Activated naive CD8-positive, alpha-beta T cell (primary cell): Measurements from ENCODE around the gene WIPF1.

Source experiments
- H3K27ac Mint-ChIP-seq: one replicate; pipeline ENCODE4 v1.8.0; 2021; ENCODE audit warnings: mixed read lengths
- H3K27me3 Mint-ChIP-seq: one replicate; pipeline ENCODE4 v1.8.0; 2021; ENCODE audit warnings: mixed read lengths
- H3K36me3 Mint-ChIP-seq: one replicate; pipeline ENCODE4 v1.8.0; 2021; ENCODE audit warnings: mixed read lengths
- H3K4me1 Mint-ChIP-seq: one replicate; pipeline ENCODE4 v1.8.0; 2021; ENCODE audit warnings: low read depth, mixed read lengths
- H3K4me3 Mint-ChIP-seq: one replicate; pipeline ENCODE4 v1.8.0; 2021; ENCODE audit warnings: mild to moderate bottlenecking, mixed read lengths
- H3K9me3 Mint-ChIP-seq: one replicate; pipeline ENCODE4 v1.8.0; 2021; ENCODE audit warnings: low read depth, mixed read lengths

WIPF1 gene

GRCh38 chr2:174597345-174598047 is at the start of gene WIPF1:
TSS of gene WIPF1 (minus strand) at chr2:174597804. CDS start at chr2:174585573, 12,231 bp downstream.
- H3K27ac Mint-ChIP-seq, result peak within 1 kb of the TSS; percentile 97
- peaks cover 77% of the 10 kb centered on the region for H3K4me1 Mint-ChIP-seq
- H3K27me3 Mint-ChIP-seq, result no peaks in the 10 kb centered on the region
- peaks cover 8% of the 10 kb centered on the region for H3K36me3 Mint-ChIP-seq
- no peaks in the 10 kb centered on the region for H3K9me3 Mint-ChIP-seq
- H3K4me3 Mint-ChIP-seq, result peak within 1 kb of the TSS; percentile 92

GRCh38 chr2:174645296-174645695 is 47.7 kb upstream of the WIPF1 start:
- H3K4me3 Mint-ChIP-seq, result no peak overlapping the region
- peaks cover 13% of the 10 kb centered on the region for H3K4me1 Mint-ChIP-seq
- peaks cover 4% of the 10 kb centered on the region for H3K9me3 Mint-ChIP-seq
- H3K36me3 Mint-ChIP-seq, result peaks cover 22% of the 10 kb centered on the region
- H3K27ac Mint-ChIP-seq, result no peak overlapping the region
- H3K27me3 Mint-ChIP-seq, result no peaks in the 10 kb centered on the region

- Mint-ChIP-seq H3K4me1 (peaks cover 17% of the 10 kb centered on the region), H3K27me3 (no peaks in the 10 kb centered on the region), H3K9me3 (peaks cover 4% of the 10 kb centered on the region), H3K27ac (no peak overlapping the region), H3K4me3 (no peak overlapping the region), H3K36me3 (peaks cover 19% of the 10 kb centered on the region)
These were observed 46.8 kb upstream of the WIPF1 start for GRCh38 chr2:174644406-174644805.

DNA sequence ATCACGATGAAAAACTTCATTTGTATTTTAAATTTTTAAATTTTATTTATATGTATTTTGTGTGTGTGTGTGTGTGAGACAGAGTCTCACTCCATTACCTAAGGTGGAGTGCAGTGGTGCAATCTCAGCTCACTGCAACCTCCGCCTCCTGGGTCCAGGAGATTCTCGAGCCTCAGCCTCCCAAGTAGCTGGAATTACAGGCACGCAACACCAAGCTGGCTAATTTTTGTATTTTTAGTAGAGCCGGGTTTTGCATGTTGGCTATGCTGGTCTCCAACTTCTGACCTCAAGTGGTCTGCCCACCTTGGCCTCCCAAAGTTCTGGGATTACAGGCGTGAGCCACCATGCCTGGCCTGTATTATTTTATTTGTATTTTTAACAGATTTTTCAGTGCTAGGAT is 45.8 kb upstream of the WIPF1 start:
- H3K4me1 Mint-ChIP-seq, result peaks cover 24% of the 10 kb centered on the region
- no peak overlapping the region for H3K4me3 Mint-ChIP-seq
- peaks cover 14% of the 10 kb centered on the region for H3K36me3 Mint-ChIP-seq
- no peaks in the 10 kb centered on the region for H3K27me3 Mint-ChIP-seq
- no peak overlapping the region for H3K27ac Mint-ChIP-seq
- H3K9me3 Mint-ChIP-seq, result peaks cover 4% of the 10 kb centered on the region

GRCh38 chr2:174641168-174641567 is 43.6 kb upstream of the WIPF1 start:
- H3K4me3 Mint-ChIP-seq, result no peak overlapping the region
- H3K36me3 Mint-ChIP-seq, result peaks cover 12% of the 10 kb centered on the region
- H3K27me3 Mint-ChIP-seq, result no peaks in the 10 kb centered on the region
- H3K4me1 Mint-ChIP-seq, result peaks cover 32% of the 10 kb centered on the region
- H3K9me3 Mint-ChIP-seq, result peaks cover 4% of the 10 kb centered on the region
- peak overlapping the region; percentile 9 for H3K27ac Mint-ChIP-seq

- no peak overlapping the region for H3K4me3 Mint-ChIP-seq
- peaks cover 59% of the 10 kb centered on the region for H3K4me1 Mint-ChIP-seq
- H3K9me3 Mint-ChIP-seq, result no peaks in the 10 kb centered on the region
- H3K27me3 Mint-ChIP-seq, result no peaks in the 10 kb centered on the region
- H3K36me3 Mint-ChIP-seq, result peaks cover 10% of the 10 kb centered on the region
- H3K27ac Mint-ChIP-seq, result peak overlapping the region; percentile 85
These were observed 39.4 kb upstream of the WIPF1 start for GRCh38 chr2:174636987-174637386.

DNA sequence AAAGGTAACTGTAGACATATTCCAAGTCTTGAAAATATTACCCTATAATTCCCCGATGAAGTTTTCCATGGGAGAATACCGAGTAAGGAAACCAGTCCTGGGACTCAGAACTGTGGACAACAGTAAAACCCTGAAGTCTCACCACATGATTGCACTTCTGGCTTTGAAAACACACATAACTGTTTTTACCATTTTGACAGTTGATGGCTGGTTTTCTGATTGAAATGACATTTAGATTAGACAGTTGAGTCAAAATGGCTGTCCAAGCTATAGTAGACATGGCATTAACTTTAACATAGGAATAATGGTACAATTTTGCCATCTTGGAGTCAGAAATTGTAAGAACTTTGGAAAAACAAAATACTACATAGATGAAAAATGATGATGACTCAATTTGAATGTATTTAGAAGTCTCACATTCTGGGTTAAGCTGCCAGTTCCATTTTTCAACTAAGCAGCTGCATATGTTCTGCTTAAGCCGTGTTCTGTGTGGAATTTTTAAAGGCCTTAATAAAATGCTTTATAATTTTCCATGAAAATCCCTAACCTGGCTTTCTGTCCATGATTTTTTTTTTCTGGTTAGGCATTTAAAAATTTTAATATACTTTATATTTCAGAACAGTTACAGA is 38.3 kb upstream of the WIPF1 start:
- H3K36me3 Mint-ChIP-seq, result peaks cover 11% of the 10 kb centered on the region
- H3K4me1 Mint-ChIP-seq, result peaks cover 67% of the 10 kb centered on the region
- H3K4me3 Mint-ChIP-seq, result peak overlapping the region; percentile 44
- peak overlapping the region; percentile 99 for H3K27ac Mint-ChIP-seq
- H3K9me3 Mint-ChIP-seq, result no peaks in the 10 kb centered on the region
- H3K27me3 Mint-ChIP-seq, result no peaks in the 10 kb centered on the region

GRCh38 chr2:174635015-174635593 is 37.5 kb upstream of the WIPF1 start:
- peaks cover 13% of the 10 kb centered on the region for H3K36me3 Mint-ChIP-seq
- no peaks in the 10 kb centered on the region for H3K27me3 Mint-ChIP-seq
- no peaks in the 10 kb centered on the region for H3K9me3 Mint-ChIP-seq
- peak overlapping the region; percentile 99 for H3K27ac Mint-ChIP-seq
- peak overlapping the region; percentile 95 for H3K4me3 Mint-ChIP-seq
- peaks cover 74% of the 10 kb centered on the region for H3K4me1 Mint-ChIP-seq

- Mint-ChIP-seq H3K4me1 (peaks cover 76% of the 10 kb centered on the region), H3K27me3 (no peaks in the 10 kb centered on the region), H3K27ac (peak overlapping the region; percentile 99), H3K36me3 (peaks cover 13% of the 10 kb centered on the region), H3K9me3 (no peaks in the 10 kb centered on the region), H3K4me3 (peak overlapping the region; percentile 95)
These were observed 36.8 kb upstream of the WIPF1 start for GRCh38 chr2:174634130-174635014.

DNA sequence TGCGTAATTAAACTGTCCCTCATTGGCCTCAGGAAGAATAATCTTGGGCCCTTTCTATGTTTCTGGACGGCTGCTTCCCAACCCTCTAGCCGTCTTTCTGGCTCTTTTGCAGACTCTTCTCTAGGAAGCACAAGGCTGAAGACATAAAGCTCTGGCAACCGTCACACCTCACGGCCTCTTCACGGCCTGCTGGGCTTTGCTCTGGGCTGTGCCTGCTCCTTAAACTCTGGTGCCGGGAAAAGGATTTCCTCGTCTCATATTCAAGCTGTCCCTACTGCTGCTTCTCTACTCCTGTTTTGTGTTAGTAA is 36.0 kb upstream of the WIPF1 start:
- H3K27me3 Mint-ChIP-seq, result no peaks in the 10 kb centered on the region
- no peaks in the 10 kb centered on the region for H3K9me3 Mint-ChIP-seq
- peak overlapping the region; percentile 99 for H3K27ac Mint-ChIP-seq
- H3K4me1 Mint-ChIP-seq, result peaks cover 77% of the 10 kb centered on the region
- H3K4me3 Mint-ChIP-seq, result peak overlapping the region; percentile 95
- H3K36me3 Mint-ChIP-seq, result peaks cover 13% of the 10 kb centered on the region

- H3K36me3 Mint-ChIP-seq, result peaks cover 18% of the 10 kb centered on the region
These were observed 35.4 kb upstream of the WIPF1 start for GRCh38 chr2:174632841-174633622.

GRCh38 chr2:174631009-174631981 is 33.7 kb upstream of the WIPF1 start:
- no peaks in the 10 kb centered on the region for H3K27me3 Mint-ChIP-seq
- H3K9me3 Mint-ChIP-seq, result no peaks in the 10 kb centered on the region
- H3K27ac Mint-ChIP-seq, result peak overlapping the region; percentile 99
- H3K4me3 Mint-ChIP-seq, result peak overlapping the region; percentile 95
- H3K4me1 Mint-ChIP-seq, result peaks cover 86% of the 10 kb centered on the region
- H3K36me3 Mint-ChIP-seq, result peaks cover 26% of the 10 kb centered on the region

More at GRCh38 chr2:174632841-174633622, 35.4 kb upstream of the WIPF1 start:
- no peaks in the 10 kb centered on the region for H3K27me3 Mint-ChIP-seq
- H3K27ac Mint-ChIP-seq, result peak overlapping the region; percentile 99
- peaks cover 79% of the 10 kb centered on the region for H3K4me1 Mint-ChIP-seq
- H3K4me3 Mint-ChIP-seq, result peak overlapping the region; percentile 95
- no peaks in the 10 kb centered on the region for H3K9me3 Mint-ChIP-seq

GRCh38 chr2:174630107-174630506 is 32.5 kb upstream of the WIPF1 start:
- Mint-ChIP-seq H3K9me3 (no peaks in the 10 kb centered on the region), H3K4me3 (peak overlapping the region; percentile 95), H3K27me3 (no peaks in the 10 kb centered on the region), H3K27ac (peak overlapping the region; percentile 99), H3K36me3 (peaks cover 28% of the 10 kb centered on the region), H3K4me1 (peaks cover 86% of the 10 kb centered on the region)
